ENCODE results near the gene YIPF6. TPM values are rescaled to one million over a fixed set of nuclear protein-coding genes. Genes with fewer than 3 reads are reported as not detected.

The YIPF6 gene
- total RNA-seq, 1 experiment from 2014 or later, result 61.3 TPM

DNA sequence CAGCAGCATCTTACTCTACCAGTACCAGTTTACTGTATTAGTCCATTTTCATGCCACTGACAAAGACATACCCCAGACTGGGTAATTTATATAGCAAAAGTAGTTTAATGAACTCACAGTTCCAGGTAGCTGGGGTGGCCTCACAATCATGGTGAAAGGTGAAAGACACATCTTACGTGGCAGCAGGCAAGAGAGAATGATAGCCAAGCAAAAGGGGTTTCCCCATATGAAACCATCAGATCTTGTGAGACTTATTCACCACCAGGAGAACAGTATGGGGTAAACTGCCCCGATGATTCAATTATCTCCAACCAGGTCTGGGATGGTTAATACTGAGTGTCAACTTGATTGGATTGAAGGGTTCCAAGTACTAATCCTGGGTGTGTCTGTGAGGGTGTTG lies 69.3 kb downstream of the YIPF6 start:
- no TSS peak for BruUV-seq (replicated peaks)
- Histone ChIP-seq H3K36me3 (ENCODE audit: control insufficient read depth, insufficient read depth, low read length) (no peaks in the 10 kb centered on the region), H3K9me3 (ENCODE audit: control insufficient read depth, insufficient read depth, low read depth, low read length) (no peaks in the 10 kb centered on the region), H3K4me3 (ENCODE audit: low read depth in 2 of 2, low read length in 2 of 2) (no peak overlapping the region), H3K27ac (ENCODE audit: low read length) (no peak overlapping the region), H3K4me1 (ENCODE audit: control insufficient read depth, insufficient read depth, low read length) (no peaks in the 10 kb centered on the region), H3K27me3 (ENCODE audit: control insufficient read depth, insufficient read depth, low read length) (no peaks in the 10 kb centered on the region)
- intact Hi-C loops (cut with micrococcal nuclease; ENCODE audit: unreplicated experiment) (no loop called here), in situ Hi-C loops (cut with HindIII; ENCODE audit: low pct_unique_long_range_greater_than_20kb, low sequenced_read_pairs) (no loop called here)
- DNase-seq (ENCODE audit: low read depth, low spot score) (no peak), ATAC-seq (no peak)
- ChIA-PET POLR2A (no interaction called here), CTCF (no interaction called here)
- TF ChIP-seq CTCF (IDR thresholded peaks at IDR 0.05), result no peak
- no peak for TF ChIP-seq POLR2AphosphoS5 (IDR thresholded peaks at IDR 0.05; ENCODE audit: low read depth, low read length)
- no peak for TF ChIP-seq TCF7L2 (IDR thresholded peaks at IDR 0.05; ENCODE audit: low read depth, low read length)
- no peak for TF ChIP-seq SIN3A (IDR thresholded peaks at IDR 0.05; ENCODE audit: borderline replicate concordance, insufficient read depth, low read depth, low read length)
- TF ChIP-seq, protein P1, sequence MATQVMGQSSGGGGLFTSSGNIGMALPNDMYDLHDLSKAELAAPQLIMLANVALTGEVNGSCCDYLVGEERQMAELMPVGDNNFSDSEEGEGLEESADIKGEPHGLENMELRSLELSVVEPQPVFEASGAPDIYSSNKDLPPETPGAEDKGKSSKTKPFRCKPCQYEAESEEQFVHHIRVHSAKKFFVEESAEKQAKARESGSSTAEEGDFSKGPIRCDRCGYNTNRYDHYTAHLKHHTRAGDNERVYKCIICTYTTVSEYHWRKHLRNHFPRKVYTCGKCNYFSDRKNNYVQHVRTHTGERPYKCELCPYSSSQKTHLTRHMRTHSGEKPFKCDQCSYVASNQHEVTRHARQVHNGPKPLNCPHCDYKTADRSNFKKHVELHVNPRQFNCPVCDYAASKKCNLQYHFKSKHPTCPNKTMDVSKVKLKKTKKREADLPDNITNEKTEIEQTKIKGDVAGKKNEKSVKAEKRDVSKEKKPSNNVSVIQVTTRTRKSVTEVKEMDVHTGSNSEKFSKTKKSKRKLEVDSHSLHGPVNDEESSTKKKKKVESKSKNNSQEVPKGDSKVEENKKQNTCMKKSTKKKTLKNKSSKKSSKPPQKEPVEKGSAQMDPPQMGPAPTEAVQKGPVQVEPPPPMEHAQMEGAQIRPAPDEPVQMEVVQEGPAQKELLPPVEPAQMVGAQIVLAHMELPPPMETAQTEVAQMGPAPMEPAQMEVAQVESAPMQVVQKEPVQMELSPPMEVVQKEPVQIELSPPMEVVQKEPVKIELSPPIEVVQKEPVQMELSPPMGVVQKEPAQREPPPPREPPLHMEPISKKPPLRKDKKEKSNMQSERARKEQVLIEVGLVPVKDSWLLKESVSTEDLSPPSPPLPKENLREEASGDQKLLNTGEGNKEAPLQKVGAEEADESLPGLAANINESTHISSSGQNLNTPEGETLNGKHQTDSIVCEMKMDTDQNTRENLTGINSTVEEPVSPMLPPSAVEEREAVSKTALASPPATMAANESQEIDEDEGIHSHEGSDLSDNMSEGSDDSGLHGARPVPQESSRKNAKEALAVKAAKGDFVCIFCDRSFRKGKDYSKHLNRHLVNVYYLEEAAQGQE (IDR thresholded peaks at IDR 0.05; ENCODE audit: insufficient read depth in 1 of 2, low read depth in 2 of 2, low read length in 1 of 2), result no peak

GRCh38 chrX:68570598-68570997 lies 71.7 kb downstream of the YIPF6 start:
- TF ChIP-seq, protein P1 (IDR thresholded peaks at IDR 0.05; ENCODE audit: insufficient read depth in 1 of 2, low read depth in 2 of 2, low read length in 1 of 2), result no peak
- TF ChIP-seq SIN3A (IDR thresholded peaks at IDR 0.05; ENCODE audit: borderline replicate concordance, insufficient read depth, low read depth, low read length), result no peak
- TF ChIP-seq POLR2AphosphoS5 (IDR thresholded peaks at IDR 0.05; ENCODE audit: low read depth, low read length), result no peak
- TF ChIP-seq CTCF (IDR thresholded peaks at IDR 0.05), result no peak
- TF ChIP-seq TCF7L2 (IDR thresholded peaks at IDR 0.05; ENCODE audit: low read depth, low read length), result no peak
- Histone ChIP-seq H3K4me1 (ENCODE audit: control insufficient read depth, insufficient read depth, low read length) (no peaks in the 10 kb centered on the region), H3K4me3 (ENCODE audit: low read depth in 2 of 2, low read length in 2 of 2) (no peak overlapping the region), H3K36me3 (ENCODE audit: control insufficient read depth, insufficient read depth, low read length) (no peaks in the 10 kb centered on the region), H3K27ac (ENCODE audit: low read length) (no peak overlapping the region), H3K27me3 (ENCODE audit: control insufficient read depth, insufficient read depth, low read length) (no peaks in the 10 kb centered on the region), H3K9me3 (ENCODE audit: control insufficient read depth, insufficient read depth, low read depth, low read length) (no peaks in the 10 kb centered on the region)
- POLR2A ChIA-PET, result no interaction called here
- CTCF ChIA-PET, result no interaction called here
- no TSS peak for BruUV-seq (replicated peaks)
- intact Hi-C loops (cut with micrococcal nuclease; ENCODE audit: unreplicated experiment), result no loop called here
- in situ Hi-C loops (cut with HindIII; ENCODE audit: low pct_unique_long_range_greater_than_20kb, low sequenced_read_pairs), result no loop called here
- ATAC-seq (no peak), DNase-seq (ENCODE audit: low read depth, low spot score) (no peak)
